Duodenal mucosa (tissue), 2 donors: ENCODE data around the gene KCNMA1.

Source experiments
- H3K27ac ChIP-seq: one replicate; pipeline ENCODE4 v1.7.0; 2013; ENCODE audit warnings: low read depth, low read length
- H3K27me3 ChIP-seq, 2 donors: one replicate each; pipeline ENCODE4 v1.7.0; 2013; ENCODE audit warnings: low read length in 2 of 2, control low read depth in 1 of 2; ENCODE audit not compliant: insufficient read depth in 2 of 2, control insufficient read depth in 1 of 2
- H3K36me3 ChIP-seq, 2 donors: one replicate each; pipeline ENCODE4 v1.7.0; 2013; ENCODE audit warnings: low read length in 2 of 2, control low read depth in 1 of 2; ENCODE audit not compliant: insufficient read depth in 2 of 2, control insufficient read depth in 1 of 2
- H3K4me1 ChIP-seq, 2 donors: one replicate each; pipeline ENCODE4 v1.7.0; 2013; ENCODE audit warnings: low read length in 2 of 2, control low read depth in 1 of 2; ENCODE audit not compliant: insufficient read depth in 2 of 2, control insufficient read depth in 1 of 2
- H3K4me3 ChIP-seq, 2 donors: one replicate each; pipeline ENCODE4 v1.7.0; 2013; ENCODE audit warnings: low read length in 2 of 2, low read depth in 1 of 2
- H3K9ac ChIP-seq, 2 donors: one replicate each; pipeline ENCODE4 v1.7.0; 2013; ENCODE audit warnings: low read length in 2 of 2, low read depth in 1 of 2
- H3K9me3 ChIP-seq, 2 donors: one replicate each; pipeline ENCODE4 v1.7.0; 2013; ENCODE audit warnings: low read length in 2 of 2, control low read depth in 1 of 2; ENCODE audit not compliant: control insufficient read depth in 1 of 2

The KCNMA1 gene

DNA sequence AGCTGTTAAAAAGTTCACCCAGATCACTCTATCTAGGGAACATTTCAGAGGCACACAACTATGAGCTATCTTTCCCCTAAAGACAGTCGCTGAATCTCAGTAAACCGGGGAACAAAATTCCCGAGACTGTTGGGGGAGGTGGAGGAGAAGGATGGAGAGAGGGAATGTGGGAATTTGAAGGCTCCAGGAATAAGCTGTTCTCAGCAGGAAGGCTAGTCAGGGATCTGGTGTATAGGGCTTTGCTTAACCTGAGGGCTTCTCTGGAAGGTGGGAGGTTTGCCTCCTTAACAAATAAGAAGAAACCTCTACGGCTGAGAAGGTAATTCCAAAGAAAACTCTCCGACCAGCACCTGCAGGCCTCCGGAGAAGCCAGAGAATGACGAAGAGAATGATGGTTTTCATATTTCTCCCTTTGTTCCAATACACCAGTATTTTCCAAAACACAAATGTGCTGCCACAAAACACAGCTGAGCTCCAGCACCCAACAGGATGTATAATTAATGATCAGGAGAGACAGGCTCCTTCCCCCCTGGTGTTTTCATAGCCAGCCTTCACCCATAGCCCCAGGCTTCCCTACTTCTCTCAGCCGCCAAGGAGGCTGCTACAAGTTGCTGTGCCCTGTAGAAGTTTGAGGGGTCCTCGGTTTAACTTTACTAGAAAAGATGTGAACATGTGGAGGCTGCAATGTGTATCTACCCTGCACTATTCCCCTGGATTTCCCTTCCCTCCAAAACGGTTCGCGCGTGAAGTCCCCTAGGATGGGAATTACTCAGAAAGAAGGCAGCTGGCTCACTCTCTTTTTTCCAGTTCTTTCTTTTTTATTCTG, 2.0 kb downstream of the KCNMA1 start:
- Histone ChIP-seq H3K9me3 (no peaks in the 10 kb centered on the region), H3K4me3 (peak overlapping the region in 1 of 2 donors; percentile 42), H3K27ac (no peak overlapping the region), H3K27me3 (peaks cover 37 to 40% of the 10 kb centered on the region in 2 donors), H3K36me3 (no peaks in the 10 kb centered on the region), H3K9ac (peak overlapping the region in 1 of 2 donors; percentile 23), H3K4me1 (no peaks in the 10 kb centered on the region)

- Histone ChIP-seq H3K9me3 (no peaks in the 10 kb centered on the region), H3K36me3 (no peaks in the 10 kb centered on the region), H3K27ac (no peak overlapping the region), H3K9ac (no peak overlapping the region), H3K4me3 (no peak overlapping the region), H3K27me3 (peaks cover 30 to 35% of the 10 kb centered on the region in 2 donors), H3K4me1 (peaks cover 4% of the 10 kb centered on the region in 2 donors)
Observed at GRCh38 chr10:77634939-77635338, 2.7 kb downstream of the KCNMA1 start.

DNA sequence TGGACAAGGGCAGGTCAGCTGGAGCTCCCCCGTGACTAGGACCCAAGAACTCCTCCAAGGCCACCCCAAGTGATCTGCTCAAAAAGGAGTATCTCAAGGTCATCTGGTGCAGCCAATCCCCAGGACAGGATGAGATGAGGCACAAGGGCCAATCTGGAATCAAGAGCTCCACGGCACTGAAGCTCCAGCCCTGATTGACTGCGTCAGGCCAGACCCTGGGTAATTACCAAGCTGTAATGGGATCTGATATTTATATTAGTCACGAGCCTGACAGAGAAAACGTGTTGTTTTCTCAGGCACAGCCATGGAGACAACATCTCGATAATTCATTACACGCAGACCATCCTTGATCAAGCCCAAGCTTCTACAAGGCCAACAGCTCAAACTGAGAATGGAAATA, 4.2 kb downstream of the KCNMA1 start:
- H3K9me3 ChIP-seq = no peaks in the 10 kb centered on the region
- peaks cover 8 to 10% of the 10 kb centered on the region in 2 donors for H3K4me1 ChIP-seq
- peaks cover 21 to 22% of the 10 kb centered on the region in 2 donors for H3K27me3 ChIP-seq
- H3K36me3 ChIP-seq = no peaks in the 10 kb centered on the region
- H3K4me3 ChIP-seq = no peak overlapping the region
- H3K9ac ChIP-seq = no peak overlapping the region
- no peak overlapping the region for H3K27ac ChIP-seq

- H3K27ac ChIP-seq = no peak overlapping the region
Observed at GRCh38 chr10:77631241-77631640, 6.4 kb downstream of the KCNMA1 start.

GRCh38 chr10:77630507-77630848, 7.1 kb downstream of the KCNMA1 start:
- no peaks in the 10 kb centered on the region for H3K36me3 ChIP-seq
- no peak overlapping the region for H3K27ac ChIP-seq
- H3K9me3 ChIP-seq = no peaks in the 10 kb centered on the region
- H3K4me3 ChIP-seq = no peak overlapping the region
- no peak overlapping the region for H3K9ac ChIP-seq
- peaks cover 0 to 4% of the 10 kb centered on the region in 2 donors for H3K27me3 ChIP-seq
- H3K4me1 ChIP-seq = peaks cover 8 to 10% of the 10 kb centered on the region in 2 donors

More at GRCh38 chr10:77631241-77631640, 6.4 kb downstream of the KCNMA1 start:
- H3K36me3 ChIP-seq = no peaks in the 10 kb centered on the region
- H3K9me3 ChIP-seq = no peaks in the 10 kb centered on the region
- no peak overlapping the region for H3K4me3 ChIP-seq
- H3K4me1 ChIP-seq = peaks cover 8 to 10% of the 10 kb centered on the region in 2 donors
- H3K27me3 ChIP-seq = peaks cover 7 to 11% of the 10 kb centered on the region in 2 donors
- no peak overlapping the region for H3K9ac ChIP-seq

- H3K27ac ChIP-seq = no peak overlapping the region
- H3K9ac ChIP-seq = no peak overlapping the region
- H3K4me1 ChIP-seq = peaks cover 8 to 10% of the 10 kb centered on the region in 2 donors
- no peaks in the 10 kb centered on the region for H3K36me3 ChIP-seq
- peaks cover 0 to 4% of the 10 kb centered on the region in 2 donors for H3K27me3 ChIP-seq
- no peak overlapping the region for H3K4me3 ChIP-seq
- H3K9me3 ChIP-seq = no peaks in the 10 kb centered on the region
Observed at GRCh38 chr10:77629775-77630506, 7.7 kb downstream of the KCNMA1 start.

DNA sequence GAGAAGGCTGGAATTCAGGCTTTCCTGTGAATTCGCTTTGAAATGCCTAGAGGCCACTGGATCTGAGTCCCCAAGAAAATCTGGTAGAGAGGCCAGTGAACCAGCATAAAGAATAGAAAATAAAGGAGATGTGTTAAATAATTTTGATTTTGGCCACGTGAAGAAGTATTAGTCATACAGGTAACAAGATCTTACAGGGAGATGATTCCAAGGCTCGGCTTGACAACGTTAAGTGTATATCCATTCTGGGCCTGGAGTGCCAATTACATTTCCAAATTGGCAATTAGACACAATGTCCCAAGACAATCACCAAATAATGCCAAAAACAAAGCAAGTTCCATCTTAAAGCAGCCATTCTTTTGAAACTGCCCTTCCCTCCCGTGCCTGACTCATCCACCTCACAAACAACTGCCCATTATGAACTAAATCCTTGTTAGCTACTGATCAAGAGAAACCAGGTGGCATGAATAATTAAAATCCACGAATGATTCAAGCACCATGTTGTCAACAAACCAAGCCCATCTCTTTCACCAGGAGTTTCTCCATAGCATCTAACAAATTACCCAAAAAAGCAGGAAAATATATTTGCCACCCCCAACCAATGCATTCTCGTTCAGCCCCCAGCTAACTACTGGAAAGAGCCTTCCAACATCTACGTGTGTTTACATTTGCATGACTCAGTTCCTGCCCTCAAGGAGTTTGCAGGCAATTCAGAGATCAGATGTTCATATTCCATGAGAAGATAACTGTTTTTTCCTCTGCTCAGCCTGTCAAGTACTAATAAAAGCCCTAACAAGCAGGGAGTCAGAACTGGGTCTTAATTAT, 8.5 kb downstream of the KCNMA1 start:
- Histone ChIP-seq H3K9me3 (no peaks in the 10 kb centered on the region), H3K4me1 (peaks cover 8 to 10% of the 10 kb centered on the region in 2 donors), H3K4me3 (no peak overlapping the region), H3K9ac (no peak overlapping the region), H3K36me3 (no peaks in the 10 kb centered on the region), H3K27me3 (peaks cover 0 to 4% of the 10 kb centered on the region in 2 donors), H3K27ac (no peak overlapping the region)

DNA sequence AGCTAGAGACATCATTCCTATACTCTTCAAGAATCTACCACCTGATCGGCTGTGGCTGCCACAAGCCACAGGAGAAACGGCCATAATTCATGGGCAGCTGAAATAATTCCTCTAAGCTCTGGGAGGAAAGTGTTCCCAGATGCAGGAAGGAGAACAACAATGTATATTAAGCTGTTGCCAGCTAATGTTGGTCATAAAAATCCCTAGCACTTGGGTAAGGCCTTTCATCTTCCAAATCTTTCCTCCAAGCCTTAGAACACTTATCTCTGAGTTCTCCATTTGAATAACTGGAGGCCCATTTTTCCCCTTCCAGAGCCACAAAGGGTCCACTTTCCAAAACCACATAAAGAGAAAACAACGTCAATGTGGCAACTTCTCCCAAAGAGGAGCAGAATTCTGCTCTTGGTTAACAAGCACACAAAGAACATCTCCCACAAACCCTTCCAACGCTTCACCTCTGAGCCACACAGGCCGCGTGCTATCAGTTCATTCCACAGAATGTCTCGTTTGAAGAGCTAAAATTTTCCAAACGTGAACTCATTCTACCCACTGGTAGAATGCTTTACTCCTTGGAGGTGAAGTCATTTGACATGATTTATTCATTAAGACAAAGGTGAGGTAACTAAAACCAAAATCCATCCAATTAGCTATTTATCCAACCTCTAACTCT, 11.2 kb downstream of the KCNMA1 start:
- Histone ChIP-seq H3K9me3 (no peaks in the 10 kb centered on the region), H3K27ac (no peak overlapping the region), H3K36me3 (no peaks in the 10 kb centered on the region), H3K4me1 (peaks cover 8 to 10% of the 10 kb centered on the region in 2 donors), H3K9ac (no peak overlapping the region), H3K4me3 (no peak overlapping the region), H3K27me3 (no peaks in the 10 kb centered on the region)

GRCh38 chr10:77625379-77625778, 12.2 kb downstream of the KCNMA1 start:
- H3K9ac ChIP-seq = no peak overlapping the region
- no peaks in the 10 kb centered on the region for H3K9me3 ChIP-seq
- H3K27me3 ChIP-seq = no peaks in the 10 kb centered on the region
- H3K4me1 ChIP-seq = peaks cover 8 to 10% of the 10 kb centered on the region in 2 donors
- no peak overlapping the region for H3K4me3 ChIP-seq
- no peak overlapping the region for H3K27ac ChIP-seq
- H3K36me3 ChIP-seq = no peaks in the 10 kb centered on the region
